ENCODE measurements around the gene PNPLA2.

Gene PNPLA2

DNA sequence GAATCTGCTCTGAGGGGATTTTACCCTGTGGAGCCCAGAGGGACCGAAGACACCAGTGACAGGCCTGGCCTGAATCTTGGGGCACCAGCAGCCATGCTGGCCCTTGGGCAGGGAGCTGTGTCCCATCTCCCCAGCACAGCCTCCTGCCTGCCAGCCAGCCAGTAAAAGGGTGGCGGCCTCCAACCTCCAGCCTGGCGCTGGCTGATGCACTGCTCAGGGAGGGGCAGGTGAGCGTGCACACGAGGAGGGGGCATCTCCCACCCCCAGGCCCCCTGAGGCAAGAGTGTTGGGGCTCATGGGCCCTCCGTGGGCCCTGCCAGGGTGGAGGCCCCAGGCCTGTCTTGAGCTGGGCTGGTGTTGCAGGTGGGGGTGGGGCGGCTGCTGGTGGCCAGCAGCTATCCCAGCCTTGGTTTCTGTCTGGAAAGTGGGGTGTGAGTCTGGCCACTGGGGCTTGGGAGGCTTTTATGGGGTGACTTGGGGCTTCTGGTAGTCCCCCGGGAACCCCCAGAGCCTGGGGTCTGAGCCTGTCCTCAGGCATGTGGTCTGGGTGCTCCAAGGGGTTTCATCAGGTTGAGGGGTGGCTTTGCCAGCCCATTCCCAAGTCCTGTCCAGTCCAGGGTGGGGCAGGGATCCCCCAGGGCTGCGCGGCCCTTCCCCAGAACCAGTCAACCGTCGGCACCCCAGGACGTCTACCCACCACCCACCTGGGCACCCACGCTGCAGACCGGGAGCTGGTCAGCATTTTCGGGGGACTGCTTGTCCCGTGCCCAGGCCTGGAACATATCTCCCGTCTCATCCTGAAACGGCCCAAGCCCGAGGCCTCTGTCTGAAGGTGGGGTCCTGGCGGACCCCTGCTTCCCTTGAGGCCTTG lies 41.8 kb downstream of the PNPLA2 start:
- no peak for DNase-seq (ENCODE audit: low spot score)

DNA sequence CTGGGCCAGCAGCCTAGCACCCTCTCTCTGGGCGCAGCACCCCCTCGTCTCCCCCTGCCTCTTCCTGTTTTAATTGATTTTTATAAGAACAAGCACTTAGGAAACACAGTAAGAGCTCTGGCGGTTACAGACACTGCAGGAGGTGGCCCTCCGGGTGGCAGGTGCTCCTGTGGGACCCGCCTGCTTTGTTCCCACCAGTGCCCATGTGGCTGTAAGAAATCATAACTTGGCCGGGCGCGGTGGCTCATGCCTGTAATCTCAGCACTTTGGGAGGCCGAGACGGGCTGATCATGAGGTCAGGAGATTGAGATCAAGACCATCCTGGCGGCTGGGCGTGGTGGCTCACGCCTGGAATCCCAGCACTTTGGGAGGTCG lies 42.4 kb downstream of the PNPLA2 start:
- DNase-seq (ENCODE audit: low spot score) = no peak

DNA sequence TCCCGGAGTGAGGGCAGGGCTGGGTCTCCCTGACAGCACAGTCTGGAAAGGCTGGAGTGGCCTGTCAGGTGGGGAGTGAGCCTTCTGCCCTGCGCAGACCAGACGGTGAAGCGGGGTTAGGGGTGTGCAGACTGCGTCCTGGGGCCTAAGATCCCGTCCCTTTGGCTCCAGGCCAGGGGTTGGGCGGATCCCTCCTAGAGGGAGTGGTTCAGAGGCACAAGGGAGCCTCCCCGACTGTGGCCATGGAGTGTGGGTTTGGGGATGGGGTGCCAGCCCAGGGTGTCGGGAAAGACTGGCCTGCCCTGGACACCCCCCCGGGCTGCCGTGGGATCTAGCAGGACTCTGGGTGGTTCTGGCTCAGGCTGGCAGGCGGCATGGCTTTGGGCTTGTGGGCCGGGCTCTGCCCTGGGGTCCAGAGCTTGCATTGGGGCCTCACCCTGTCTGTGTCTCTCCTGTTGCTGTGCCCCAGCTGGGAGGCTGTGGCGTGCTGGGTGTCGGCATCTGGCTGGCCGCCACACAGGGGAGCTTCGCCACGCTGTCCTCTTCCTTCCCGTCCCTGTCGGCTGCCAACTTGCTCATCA lies 43.5 kb downstream of the PNPLA2 start:
- no peak for DNase-seq (ENCODE audit: low spot score)

DNA sequence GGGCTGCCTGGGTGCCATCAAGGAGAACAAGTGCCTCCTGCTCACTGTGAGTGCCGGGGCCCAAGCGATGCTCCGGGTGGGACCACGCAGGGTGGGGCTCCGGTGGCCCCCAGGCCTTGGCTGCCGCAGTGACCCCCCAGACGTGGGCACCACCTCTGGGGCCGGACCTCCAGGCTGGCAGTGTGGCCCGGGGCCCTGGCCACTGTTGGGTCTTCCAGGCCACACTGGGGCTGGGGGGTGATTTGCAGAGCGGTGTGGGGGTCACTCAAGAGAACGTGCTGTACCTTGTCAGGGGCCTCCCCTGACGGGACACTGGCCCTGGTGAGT lies 43.9 kb downstream of the PNPLA2 start:
- no peak for DNase-seq (ENCODE audit: low spot score)

DNA sequence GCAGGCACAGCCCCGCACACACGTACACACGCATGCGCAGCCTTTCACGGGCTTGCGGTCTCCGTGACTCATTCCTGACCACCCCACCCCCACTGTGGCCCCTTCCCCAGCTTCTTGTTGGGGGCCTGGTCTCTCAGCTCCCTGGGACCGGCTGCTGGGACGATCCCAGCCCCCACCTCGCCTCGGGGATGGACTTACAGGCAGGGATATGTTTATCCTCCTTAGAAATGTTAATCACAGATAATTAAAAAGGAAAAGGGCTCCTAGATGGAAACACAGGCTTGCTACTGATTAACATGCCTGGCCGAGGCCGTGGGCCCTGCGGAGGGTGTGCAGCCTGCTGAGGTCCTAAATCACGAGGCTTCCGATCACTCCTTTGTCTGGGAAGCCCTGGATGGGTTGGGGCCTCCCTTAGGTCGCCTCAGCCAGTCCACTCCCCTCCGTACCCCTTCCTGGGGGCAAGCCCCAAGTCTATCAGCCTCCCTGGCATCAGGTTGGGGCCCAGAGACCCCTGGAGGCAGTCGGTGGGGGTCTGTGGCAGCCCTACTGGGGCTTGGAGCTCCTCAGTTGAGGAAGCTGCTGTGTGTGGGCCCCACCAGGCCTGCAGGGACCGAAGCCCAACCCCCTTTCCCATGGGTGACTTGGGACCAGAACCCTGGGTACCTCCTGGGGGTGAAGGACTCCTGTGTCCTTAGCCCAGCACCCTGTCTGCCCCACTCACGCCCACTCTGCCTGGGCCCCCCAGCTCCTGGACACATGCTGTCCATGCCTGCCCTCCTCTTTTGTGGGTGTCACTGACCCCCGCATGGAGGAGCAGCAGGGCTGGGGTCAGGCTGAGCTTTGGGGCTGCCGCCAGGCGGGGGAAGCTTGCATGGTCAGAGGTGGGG lies 44.6 kb downstream of the PNPLA2 start:
- DNase-seq (ENCODE audit: low spot score) = no peak

DNA sequence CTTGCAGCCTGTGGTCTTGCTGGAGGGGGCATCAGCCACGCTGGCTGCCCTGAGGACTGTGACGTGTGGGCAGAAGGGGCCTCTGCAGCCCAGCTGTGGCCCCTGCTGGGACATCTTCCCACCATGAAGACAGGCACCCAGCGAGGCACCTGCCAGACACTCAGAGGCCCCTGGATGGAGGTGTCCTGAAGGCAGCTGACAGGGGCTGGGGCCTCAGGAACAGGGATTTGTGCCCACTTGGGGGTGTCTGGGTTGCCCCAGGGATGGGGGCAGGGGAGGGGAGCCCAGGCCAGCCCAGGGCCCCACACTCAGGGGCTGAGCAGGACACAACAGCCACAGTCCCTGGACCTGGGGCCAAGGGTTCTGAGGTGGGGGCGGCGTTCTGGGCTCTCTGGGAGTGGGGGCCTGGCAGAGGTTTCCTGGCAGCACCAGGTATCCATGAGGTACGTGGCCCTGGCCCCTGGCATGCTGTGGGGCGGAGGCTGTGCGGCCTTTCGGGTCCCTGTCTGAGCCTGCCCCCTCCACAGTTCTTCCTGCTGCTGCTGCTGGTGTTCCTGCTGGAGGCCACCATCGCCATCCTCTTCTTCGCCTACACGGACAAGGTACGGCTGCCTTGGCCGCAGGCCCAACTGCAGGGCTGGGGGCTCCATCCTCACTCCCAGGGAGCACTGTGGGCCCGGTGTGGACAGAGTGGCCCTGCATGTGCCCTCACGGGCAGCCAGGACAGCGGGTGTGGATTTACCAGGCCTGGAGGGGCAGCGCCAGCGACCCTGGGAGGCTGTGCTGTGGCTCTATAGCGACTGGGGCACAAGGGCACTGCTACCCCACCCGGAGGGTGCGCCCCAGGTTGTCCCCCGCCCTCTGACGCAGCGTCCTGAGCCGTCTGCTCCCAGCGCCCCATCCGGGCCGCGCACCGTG lies 45.5 kb downstream of the PNPLA2 start:
- DNase-seq (ENCODE audit: low spot score) = no peak

DNA sequence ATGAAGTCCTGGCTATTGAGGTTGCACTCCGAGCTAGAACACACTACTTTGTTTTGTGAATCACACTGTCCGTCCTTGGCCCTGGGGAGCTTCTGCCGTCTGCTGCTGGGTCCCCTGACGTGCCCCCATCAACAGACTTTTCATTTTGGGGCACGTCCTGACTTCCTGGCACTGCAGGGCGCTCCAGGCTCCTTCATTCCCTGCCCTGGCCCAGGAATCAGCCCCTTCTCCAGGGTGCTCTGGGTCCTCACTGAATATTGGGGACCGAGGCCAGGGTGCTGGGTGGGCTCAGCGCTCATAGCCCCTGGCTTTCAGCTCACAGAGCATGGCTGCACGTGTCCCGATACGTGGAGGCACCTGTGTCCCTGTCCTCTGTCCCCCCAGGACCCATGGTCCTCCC lies 46.2 kb downstream of the PNPLA2 start:
- no peak for DNase-seq (ENCODE audit: low spot score)

DNA sequence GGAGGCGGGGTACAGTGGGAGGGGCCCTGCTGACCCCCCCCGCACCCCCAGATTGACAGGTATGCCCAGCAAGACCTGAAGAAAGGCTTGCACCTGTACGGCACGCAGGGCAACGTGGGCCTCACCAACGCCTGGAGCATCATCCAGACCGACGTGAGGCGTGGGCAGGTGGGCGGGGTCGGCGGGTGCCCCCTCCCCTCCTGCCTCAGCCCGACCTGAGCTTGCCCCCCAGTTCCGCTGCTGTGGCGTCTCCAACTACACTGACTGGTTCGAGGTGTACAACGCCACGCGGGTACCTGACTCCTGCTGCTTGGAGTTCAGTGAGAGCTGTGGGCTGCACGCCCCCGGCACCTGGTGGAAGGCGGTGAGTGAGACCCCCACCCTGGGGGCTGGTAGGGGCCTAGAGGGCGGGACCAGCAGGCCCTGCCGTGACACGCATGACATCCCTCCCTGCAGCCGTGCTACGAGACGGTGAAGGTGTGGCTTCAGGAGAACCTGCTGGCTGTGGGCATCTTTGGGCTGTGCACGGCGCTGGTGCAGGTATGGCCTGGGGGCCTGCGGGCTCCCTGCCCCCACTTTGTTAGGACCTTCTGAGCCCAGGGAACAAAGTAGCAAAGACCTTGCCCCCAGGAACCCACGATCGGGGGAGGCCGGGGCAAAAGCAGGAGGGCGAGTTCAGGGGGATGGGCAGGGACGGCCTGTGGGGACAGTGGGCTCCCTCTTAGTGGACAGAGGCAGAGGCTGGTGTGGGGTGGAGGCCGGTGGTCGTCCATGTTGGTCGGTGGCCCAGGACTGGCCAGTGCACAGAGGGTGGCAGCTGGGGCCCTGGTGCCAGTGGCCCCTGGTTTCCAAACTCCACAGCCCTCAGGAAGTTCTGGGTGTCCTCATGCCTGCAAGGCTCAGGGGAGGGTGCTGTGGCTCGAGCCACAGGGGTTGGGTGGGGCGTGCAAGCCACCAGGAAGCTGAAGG lies 47.0 kb downstream of the PNPLA2 start:
- DNase-seq (ENCODE audit: low spot score) = no peak

DNA sequence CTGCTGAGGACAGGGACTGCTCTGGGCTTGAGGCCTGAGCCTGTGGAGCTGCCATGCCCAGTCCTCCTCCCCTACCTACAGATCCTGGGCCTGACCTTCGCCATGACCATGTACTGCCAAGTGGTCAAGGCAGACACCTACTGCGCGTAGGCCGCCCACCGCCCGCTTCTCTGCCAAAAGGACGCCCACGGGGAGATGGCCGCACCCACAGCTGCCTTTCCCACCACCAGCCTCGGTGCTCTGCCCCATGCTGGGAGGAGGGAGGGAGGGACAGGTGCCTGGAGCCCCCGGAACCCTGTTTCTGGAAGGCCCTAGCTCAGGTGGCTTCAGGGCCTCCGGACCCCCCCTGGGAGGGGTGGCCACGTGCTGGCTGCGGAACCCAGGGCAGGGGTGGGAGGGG lies 47.8 kb downstream of the PNPLA2 start:
- no peak for DNase-seq (ENCODE audit: low spot score)

DNA sequence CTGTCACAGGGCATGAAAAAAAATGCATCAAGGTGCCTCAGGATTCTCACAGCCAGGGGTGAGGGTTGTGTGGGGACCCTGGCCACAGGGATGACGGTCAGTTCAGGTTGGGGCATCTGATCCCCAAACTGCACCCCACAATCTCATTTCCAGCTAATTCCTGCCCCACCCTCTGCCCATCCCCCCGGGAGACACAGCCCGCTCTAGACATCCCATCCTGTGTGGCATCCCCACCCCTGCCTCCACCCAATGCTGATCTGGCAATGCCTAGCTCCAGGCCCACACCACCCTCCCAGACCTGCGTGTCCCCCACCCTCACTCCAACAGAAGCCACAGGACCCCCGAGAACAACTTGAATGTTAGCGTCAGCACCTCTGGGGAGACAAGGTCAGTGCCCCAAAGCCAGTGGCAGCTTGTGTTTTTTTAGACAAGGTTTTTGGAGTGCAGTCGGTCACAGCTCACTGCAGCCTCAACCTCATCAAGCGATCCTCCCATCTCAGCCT lies 49.2 kb downstream of the PNPLA2 start:
- no peak for DNase-seq (ENCODE audit: low spot score)

DNA sequence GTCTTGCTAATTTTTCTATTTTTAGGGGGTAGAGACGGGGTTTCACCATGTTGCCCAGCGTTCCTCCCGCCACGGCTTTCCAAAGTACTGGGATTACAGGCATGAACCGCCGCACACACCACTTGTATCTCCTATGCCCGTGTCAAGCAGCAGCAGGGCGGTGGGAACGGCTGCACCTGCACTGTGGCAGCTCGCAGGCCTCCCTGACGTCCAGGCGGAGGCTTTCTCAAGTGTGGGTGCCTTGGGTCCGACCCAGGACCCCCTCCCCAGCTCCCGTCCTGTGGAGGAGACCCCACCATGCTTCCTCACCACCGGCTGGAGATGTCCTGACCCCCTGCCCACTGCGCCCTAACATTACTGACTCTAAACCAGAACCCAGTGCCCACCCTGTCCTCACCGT lies 49.7 kb downstream of the PNPLA2 start:
- no peak for DNase-seq (ENCODE audit: low spot score)

DNA sequence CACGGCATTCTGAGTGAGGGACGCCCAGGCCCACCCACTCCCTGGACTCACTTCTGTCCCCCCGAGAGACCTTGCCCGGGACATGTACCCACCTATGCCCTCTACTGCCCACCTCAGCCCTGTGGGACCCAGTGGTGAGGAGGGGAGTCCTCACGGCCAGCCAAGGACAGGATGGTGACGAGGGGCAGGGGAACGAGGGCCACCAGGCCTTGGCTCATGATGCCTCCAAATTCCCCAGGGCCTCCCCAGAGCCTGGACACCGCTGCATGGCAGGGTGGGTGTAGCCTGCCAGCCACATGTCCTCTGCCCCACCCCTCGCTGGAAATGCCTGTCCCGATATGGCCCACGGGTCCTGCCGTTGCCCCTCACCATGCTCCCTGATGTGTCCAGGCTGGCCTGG lies 50.1 kb downstream of the PNPLA2 start:
- DNase-seq (ENCODE audit: low spot score) = no peak

DNA sequence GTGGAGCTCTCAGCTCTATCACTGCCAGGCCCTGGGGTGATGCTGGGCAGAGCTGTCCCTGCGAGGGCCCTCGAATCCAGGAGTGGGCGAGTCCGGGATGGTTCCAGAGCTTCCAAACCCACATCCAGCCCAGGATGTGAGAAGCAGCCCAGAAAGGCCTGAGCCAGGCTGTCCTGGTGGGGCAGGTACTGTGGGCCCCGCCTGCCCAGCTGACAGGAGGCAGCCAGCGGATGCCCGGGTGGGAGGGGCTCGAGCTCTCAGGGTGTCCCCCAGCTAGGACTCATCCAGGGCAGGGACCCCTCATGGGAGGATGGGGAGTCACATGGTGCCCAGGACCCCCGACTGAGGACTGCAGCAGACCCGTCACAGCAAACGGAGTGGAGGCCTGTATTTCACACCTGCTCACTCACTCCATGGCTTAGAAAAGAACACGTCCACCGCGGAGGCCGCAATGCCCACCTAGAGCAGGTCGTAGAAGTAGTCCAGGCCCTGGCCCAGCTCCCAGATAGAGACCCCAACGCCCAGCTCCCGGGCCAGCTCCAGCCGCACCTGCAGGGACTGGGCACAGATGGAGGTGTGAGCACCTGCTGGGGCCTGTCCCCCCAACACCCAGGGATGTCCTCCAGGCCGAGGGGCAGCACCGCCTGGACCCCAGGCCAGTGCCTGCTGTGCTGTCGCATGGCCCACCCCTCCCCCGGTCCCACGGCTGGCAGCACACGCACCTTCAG lies 50.8 kb downstream of the PNPLA2 start:
- DNase-seq (ENCODE audit: low spot score) = no peak

DNA sequence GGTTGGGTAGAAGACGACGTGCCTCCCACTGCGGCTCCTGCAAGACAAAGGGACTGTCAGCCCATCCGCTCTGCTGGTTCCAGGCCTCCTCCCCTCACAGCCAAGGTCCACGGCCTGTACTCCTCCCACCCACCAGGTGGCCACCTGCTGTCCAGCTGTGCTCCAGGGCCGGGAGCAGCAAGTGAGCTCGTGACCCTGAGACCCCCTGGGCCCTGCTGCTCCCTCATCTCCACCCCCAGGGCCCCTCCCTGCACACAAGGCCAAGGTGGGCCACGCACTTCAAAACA lies 51.4 kb downstream of the PNPLA2 start:
- no peak for DNase-seq (ENCODE audit: low spot score)

DNA sequence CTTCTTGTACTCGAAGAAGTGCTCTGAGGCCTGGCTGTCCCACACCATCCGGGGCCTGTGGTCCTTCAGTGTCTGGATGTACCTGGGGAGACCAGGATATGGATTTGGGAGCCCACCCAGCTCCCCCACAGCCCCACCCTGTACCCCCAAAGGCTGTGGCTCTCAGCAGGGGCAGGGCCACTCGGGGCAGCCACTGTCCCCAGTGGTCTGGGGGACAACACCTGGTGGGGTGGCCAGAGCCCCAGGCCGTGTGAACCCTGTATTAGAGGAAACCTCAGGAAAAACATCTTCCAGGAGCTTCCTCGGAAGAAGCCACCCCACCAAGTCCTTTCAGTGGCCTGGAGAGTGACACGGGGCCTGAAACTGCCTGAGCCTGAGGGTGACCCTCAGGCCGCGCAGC lies 51.7 kb downstream of the PNPLA2 start:
- DNase-seq (ENCODE audit: low spot score) = no peak

DNA sequence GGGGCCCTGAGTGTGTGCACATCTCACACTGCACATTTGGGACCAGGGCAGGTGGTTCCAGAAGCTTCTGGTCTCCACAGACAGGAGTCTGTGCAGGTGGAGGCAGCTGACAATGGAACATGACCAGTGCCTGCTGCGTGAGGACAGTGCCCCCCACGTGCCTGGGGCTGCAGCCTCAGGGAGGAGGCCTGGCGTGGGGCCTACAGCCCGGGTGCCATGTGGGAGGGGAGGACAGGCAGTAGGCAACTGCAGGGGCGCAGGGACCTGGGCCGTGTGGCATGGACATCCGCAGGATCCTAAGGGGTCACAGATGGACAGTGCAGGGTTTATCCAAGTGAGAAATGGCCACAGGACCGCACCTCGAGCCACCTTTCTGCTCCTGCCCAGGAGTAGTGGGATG lies 52.8 kb downstream of the PNPLA2 start:
- no peak for DNase-seq (ENCODE audit: low spot score)

DNA sequence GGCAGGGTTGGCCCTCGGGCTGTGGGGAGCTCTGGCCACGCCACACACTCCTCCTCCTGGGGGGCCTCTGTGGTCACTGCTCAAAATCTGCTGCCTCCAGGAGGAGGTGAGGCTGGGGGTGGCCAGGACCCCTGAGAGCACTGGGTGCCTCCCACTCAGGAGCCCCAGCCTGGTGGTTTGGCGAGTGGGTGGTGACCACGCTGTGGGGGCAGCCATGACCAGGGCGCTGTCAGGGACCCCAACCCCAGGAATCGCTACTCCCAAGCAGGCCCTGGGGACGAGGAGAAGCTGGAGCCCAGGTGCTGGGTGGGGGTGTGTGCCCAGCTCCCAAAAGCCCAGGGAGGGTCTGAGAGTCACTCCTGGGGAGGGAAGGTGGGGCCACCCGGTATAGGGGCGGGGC lies 54.1 kb downstream of the PNPLA2 start:
- DNase-seq (ENCODE audit: low spot score) = no peak

DNA sequence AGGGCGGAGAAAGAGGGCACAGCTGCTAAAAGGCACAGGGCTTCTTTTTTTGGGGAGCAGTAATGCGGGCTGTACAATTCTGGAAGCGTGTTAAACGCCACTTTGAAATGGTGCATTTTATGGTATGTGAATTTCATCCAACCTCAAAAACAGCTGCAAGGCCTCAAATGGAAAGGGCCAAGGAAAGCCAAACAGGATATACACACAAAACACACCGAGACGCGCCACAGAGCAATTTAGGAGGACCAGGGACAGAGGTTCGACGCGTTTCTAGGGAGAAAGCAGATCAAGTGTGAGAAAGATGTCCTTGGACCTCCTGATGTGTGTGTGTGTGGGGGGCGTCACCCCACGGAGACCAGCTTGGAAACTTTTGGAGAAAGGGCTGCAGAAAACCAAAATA lies 55.0 kb downstream of the PNPLA2 start:
- DNase-seq (ENCODE audit: low spot score) = no peak

All from LoVo (cell line).